SK-N-SH treated with all-trans-retinoic acid at 6 μM for 48 hours (cell line): ENCODE measurements around the gene RORB.

Experiments used
- ATAC-seq: fragments of 200-7000 bp; cut with Tn5 transposase; 3 replicates; pipeline ENCODE4 v1.9.1; 2020; ENCODE audit warnings: mild to moderate bottlenecking, moderate library complexity
- ARNTL ChIP-seq: fragments of 450-650 bp; formaldehyde crosslinking; IDR thresholded peaks from 2 replicates; pipeline ENCODE4 v1.5.0; 2020; ENCODE audit warnings: low read depth, mild to moderate bottlenecking, moderate library complexity, borderline replicate concordance
- BACH2 ChIP-seq: fragments of 250-450 bp; sonication (Bioruptor Pico); IDR thresholded peaks from 2 replicates; pipeline ENCODE4 v1.9.0; 2021; ENCODE audit warnings: mild to moderate bottlenecking, borderline replicate concordance
- CREB5 ChIP-seq: fragments of 250-450 bp; sonication (Bioruptor Pico); IDR thresholded peaks from 2 replicates; pipeline ENCODE4 v1.5.1; 2020; ENCODE audit warnings: low read depth, mild to moderate bottlenecking, moderate library complexity
- CSDC2 ChIP-seq: fragments of 250-450 bp; sonication (Bioruptor Pico); IDR thresholded peaks from 2 replicates; pipeline ENCODE4 v1.5.0; 2020; ENCODE audit warnings: mild to moderate bottlenecking, moderate library complexity
- CSRNP3 ChIP-seq: fragments of 250-450 bp; sonication (Bioruptor Pico); IDR thresholded peaks from 2 replicates; pipeline ENCODE4 v1.5.1; 2021; ENCODE audit warnings: mild to moderate bottlenecking, moderate library complexity
- ESRRG ChIP-seq: fragments of 250-450 bp; sonication (Bioruptor Pico); IDR thresholded peaks from 2 replicates; pipeline ENCODE4 v1.6.1; 2021; ENCODE audit warnings: mild to moderate bottlenecking
- GLIS3 ChIP-seq: fragments of 250-450 bp; sonication (Bioruptor Pico); IDR thresholded peaks from 2 replicates; pipeline ENCODE4 v1.5.0; 2020; ENCODE audit warnings: mild to moderate bottlenecking, moderate library complexity
- ISL1 ChIP-seq: fragments of 250-450 bp; sonication (Bioruptor Pico); IDR thresholded peaks from 2 replicates; pipeline ENCODE4 v2.1.2; 2022; ENCODE audit warnings: mild to moderate bottlenecking, moderate library complexity
- OSR1 ChIP-seq: fragments of 250-450 bp; sonication (Bioruptor Pico); IDR thresholded peaks from 2 replicates; pipeline ENCODE4 v1.8.0; 2022; ENCODE audit warnings: moderate library complexity, mild to moderate bottlenecking, inconsistent platforms
- PATZ1 ChIP-seq: fragments of 250-450 bp; sonication (Bioruptor Pico); IDR thresholded peaks from 2 replicates; pipeline ENCODE4 v1.8.0; 2020; ENCODE audit warnings: mild to moderate bottlenecking, moderate library complexity, borderline replicate concordance
- PPARA ChIP-seq: fragments of 250-450 bp; sonication (Bioruptor Pico); IDR thresholded peaks from 2 replicates; pipeline ENCODE4 v1.5.0; 2020; ENCODE audit warnings: mild to moderate bottlenecking, borderline replicate concordance
- RARB ChIP-seq: fragments of 250-450 bp; sonication (Bioruptor Pico); IDR thresholded peaks from 2 replicates; pipeline ENCODE4 v1.8.0; 2021; ENCODE audit warnings: mild to moderate bottlenecking, moderate library complexity
- SNAI2 ChIP-seq: fragments of 250-450 bp; sonication (Bioruptor Pico); IDR thresholded peaks from 2 replicates; pipeline ENCODE4 v1.5.0; 2020; ENCODE audit warnings: mild to moderate bottlenecking, moderate library complexity
- TCF4 ChIP-seq: fragments of 250-450 bp; sonication (Bioruptor Pico); IDR thresholded peaks from 2 replicates; pipeline ENCODE4 v1.8.0; 2021; ENCODE audit warnings: mild to moderate bottlenecking, moderate library complexity, borderline replicate concordance
- TOX ChIP-seq: fragments of 250-450 bp; sonication (Bioruptor Pico); IDR thresholded peaks from 2 replicates; pipeline ENCODE4 v1.8.0; 2021; ENCODE audit warnings: mild to moderate bottlenecking, moderate library complexity, borderline replicate concordance
- TSHZ2 ChIP-seq: fragments of 250-450 bp; sonication (Bioruptor Pico); IDR thresholded peaks from 2 replicates; pipeline ENCODE4 v1.5.0; 2020; ENCODE audit warnings: mild to moderate bottlenecking, moderate library complexity
- ZC3H10 ChIP-seq: fragments of 250-450 bp; sonication (Bioruptor Pico); IDR thresholded peaks from 2 replicates; pipeline ENCODE4 v1.5.1; 2021; ENCODE audit warnings: mild to moderate bottlenecking, moderate library complexity
- ZFP30 ChIP-seq: fragments of 450-650 bp; formaldehyde crosslinking; IDR thresholded peaks from 2 replicates; pipeline ENCODE4 v1.5.0; 2022; ENCODE audit warnings: mild to moderate bottlenecking, moderate library complexity
- ZNF565 ChIP-seq: fragments of 450-650 bp; formaldehyde crosslinking; conservative IDR thresholded peaks from 2 replicates; pipeline ENCODE4 v1.5.0; 2020; ENCODE audit warnings: low read depth, mild to moderate bottlenecking, moderate library complexity
- ZNF70 ChIP-seq: fragments of 450-650 bp; formaldehyde crosslinking; IDR thresholded peaks from 2 replicates; pipeline ENCODE4 v1.5.0; 2020; ENCODE audit warnings: mild to moderate bottlenecking, moderate library complexity
- ZNF8 ChIP-seq: fragments of 450-650 bp; formaldehyde crosslinking; IDR thresholded peaks from 2 replicates; pipeline ENCODE4 v1.5.0; 2020; ENCODE audit warnings: mild to moderate bottlenecking, moderate library complexity

RORB gene

GRCh38 chr9:74681906-74682305, 184.8 kb downstream of the RORB start:
- ATAC-seq: no peak
- no peak for TF ChIP-seq ZC3H10 (CRISPR knock-in tag)
- no peak for TF ChIP-seq CSDC2
- no peak for TF ChIP-seq GLIS3 (CRISPR knock-in tag)
- TF ChIP-seq RARB: no peak
- TF ChIP-seq BACH2 (CRISPR knock-in tag): no peak
- TF ChIP-seq ISL1 (CRISPR knock-in tag): no peak

- ATAC-seq: no peak
- TF ChIP-seq CSRNP3 (CRISPR knock-in tag) (no peak), TCF4 (CRISPR knock-in tag) (no peak), PATZ1 (no peak), RARB (no peak), PPARA (CRISPR knock-in tag) (no peak), ZFP30 (CRISPR knock-in tag) (no peak), TSHZ2 (CRISPR knock-in tag) (no peak), ZNF70 (no peak), GLIS3 (CRISPR knock-in tag) (no peak), OSR1 (no peak), ISL1 (CRISPR knock-in tag) (no peak), ZNF8 (no peak)
Measured at GRCh38 chr9:74683322-74683721, 186.2 kb downstream of the RORB start.

GRCh38 chr9:74691058-74691457, 193.9 kb downstream of the RORB start:
- TF ChIP-seq TCF4 (CRISPR knock-in tag): no peak
- TF ChIP-seq ZC3H10 (CRISPR knock-in tag): no peak
- TF ChIP-seq SNAI2 (CRISPR knock-in tag): no peak
- TF ChIP-seq ZFP30 (CRISPR knock-in tag): no peak
- TF ChIP-seq ZNF565 (CRISPR knock-in tag): no peak
- TF ChIP-seq TOX (CRISPR knock-in tag): no peak
- no peak for TF ChIP-seq ARNTL (CRISPR knock-in tag)
- no peak for TF ChIP-seq TSHZ2 (CRISPR knock-in tag)
- TF ChIP-seq CREB5 (CRISPR knock-in tag): no peak
- TF ChIP-seq ESRRG (CRISPR knock-in tag): no peak
- ATAC-seq: no peak
